Measurements from ENCODE around the gene RANBP10. TPM values are rescaled to one million over a fixed set of nuclear protein-coding genes. Genes with fewer than 3 reads are reported as not detected.

Gene RANBP10
- total and polyA plus RNA-seq, 2 of the 13 experiments (the other 11 are each of a cell fraction or from before 2014, with no cell fraction given): 9.2 to 22.7 TPM

GRCh38 chr16:67805718-67806427, 487 bp downstream of the RANBP10 start (continued):
- TF ChIP-seq SKIL (CRISPR knock-in tag; IDR thresholded peaks at IDR 0.05; ENCODE audit: borderline replicate concordance) (no peak), HNRNPLL (IDR thresholded peaks at IDR 0.05; ENCODE audit: low read depth, low read length, poor library complexity, severe bottlenecking) (no peak), POLR2G (IDR thresholded peaks at IDR 0.05; ENCODE audit: low read depth, low read length) (no peak), ZNF879 (CRISPR knock-in tag; IDR thresholded peaks at IDR 0.05) (peak; percentile 32; the same call in 1 of the 2 replicates), ZNF549 (CRISPR knock-in tag; IDR thresholded peaks at IDR 0.05) (no peak), ZNF12 (CRISPR knock-in tag; IDR thresholded peaks at IDR 0.05) (no peak), ZNF3 (CRISPR knock-in tag; IDR thresholded peaks at IDR 0.05) (peak; percentile 39; the same call in 1 of the 2 replicates), SRSF9 (IDR thresholded peaks at IDR 0.05; ENCODE audit: borderline replicate concordance, insufficient read depth, low read depth, low read length, poor library complexity, severe bottlenecking) (no peak), ZHX1 (CRISPR knock-in tag; IDR thresholded peaks at IDR 0.05; ENCODE audit: low read depth) (no peak), PAX8 (CRISPR knock-in tag; IDR thresholded peaks at IDR 0.05; ENCODE audit: borderline replicate concordance) (no peak; the same call in 1 of the 2 replicates), ZNF280D (CRISPR knock-in tag; IDR thresholded peaks at IDR 0.05) (0 out of 2 replicates have a peak, but pooled peaks have one; percentile 14), TBP (CRISPR knock-in tag; IDR thresholded peaks at IDR 0.05) (0 out of 2 replicates have a peak, but pooled peaks have one; percentile 9), PAF1 (CRISPR knock-in tag; IDR thresholded peaks at IDR 0.05) (no peak), ARNT2 (CRISPR knock-in tag; IDR thresholded peaks at IDR 0.05; ENCODE audit: low read depth) (no peak; the same call in 1 of the 2 replicates), SP140L (CRISPR knock-in tag; IDR thresholded peaks at IDR 0.05; ENCODE audit: borderline replicate concordance) (no peak), HDAC1 (CRISPR knock-in tag; IDR thresholded peaks at IDR 0.05) (no peak), ZBTB25 (CRISPR knock-in tag; IDR thresholded peaks at IDR 0.05) (0 out of 2 replicates have a peak, but pooled peaks have one; percentile 9), SP1 (IDR thresholded peaks at IDR 0.05) (no peak), SP1 (CRISPR knock-in tag; IDR thresholded peaks at IDR 0.05) (no peak), SRY (CRISPR knock-in tag; IDR thresholded peaks at IDR 0.05) (no peak)

Measured in HepG2 (cell line).